ENCODE measurements around the gene RPL35A.

RPL35A gene

DNA sequence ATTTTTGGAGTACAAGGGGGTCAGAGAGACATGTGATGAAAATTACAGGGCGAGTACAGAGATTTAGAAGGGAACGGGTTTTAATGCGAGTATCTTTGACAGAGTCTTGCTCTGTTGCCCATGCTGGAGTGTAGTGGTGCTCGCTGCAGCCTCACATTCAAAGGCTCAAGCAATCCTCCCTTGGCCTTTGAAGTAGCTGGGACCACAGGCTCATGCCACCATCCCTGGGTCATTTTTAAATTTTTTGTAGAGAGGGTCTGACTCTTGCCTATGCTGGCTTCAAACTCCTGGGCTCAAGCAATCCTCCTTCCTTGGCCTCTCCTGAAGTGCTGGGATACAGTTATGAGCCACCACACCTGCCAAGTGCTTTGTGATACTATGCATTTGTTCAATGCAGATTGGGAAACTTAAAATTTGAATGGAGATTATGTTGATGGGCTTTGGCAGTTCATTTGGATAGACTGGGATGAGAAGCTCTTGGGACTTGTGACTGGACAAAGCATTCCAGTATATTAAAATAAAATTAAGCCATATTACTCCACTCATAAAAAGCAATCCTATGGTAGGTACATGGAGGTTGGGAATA, 6.0 kb downstream of the RPL35A start:
- TF ChIP-seq EP300 (IDR thresholded peaks at IDR 0.05; ENCODE audit: borderline replicate concordance) (no peak), CREB1 (IDR thresholded peaks at IDR 0.05; ENCODE audit: low read depth) (no peak), TCF12 (IDR thresholded peaks at IDR 0.05; ENCODE audit: low read depth) (no peak), RAD21 (IDR thresholded peaks at IDR 0.05; ENCODE audit: low read depth) (no peak), YY1 (IDR thresholded peaks at IDR 0.05; ENCODE audit: low read depth) (no peak), FOXM1 (IDR thresholded peaks at IDR 0.05; ENCODE audit: borderline replicate concordance, low read depth) (no peak), NFIC (IDR thresholded peaks at IDR 0.05) (no peak), MAX (IDR thresholded peaks at IDR 0.05) (no peak), ZBTB7A (IDR thresholded peaks at IDR 0.05; ENCODE audit: low read depth) (no peak), EGR1 (IDR thresholded peaks at IDR 0.05) (no peak), CEBPB (IDR thresholded peaks at IDR 0.05) (no peak), TAF1 (IDR thresholded peaks at IDR 0.05; ENCODE audit: low read depth) (no peak), TEAD4 (IDR thresholded peaks at IDR 0.05) (no peak)
- TF ChIP-seq, protein P1, sequence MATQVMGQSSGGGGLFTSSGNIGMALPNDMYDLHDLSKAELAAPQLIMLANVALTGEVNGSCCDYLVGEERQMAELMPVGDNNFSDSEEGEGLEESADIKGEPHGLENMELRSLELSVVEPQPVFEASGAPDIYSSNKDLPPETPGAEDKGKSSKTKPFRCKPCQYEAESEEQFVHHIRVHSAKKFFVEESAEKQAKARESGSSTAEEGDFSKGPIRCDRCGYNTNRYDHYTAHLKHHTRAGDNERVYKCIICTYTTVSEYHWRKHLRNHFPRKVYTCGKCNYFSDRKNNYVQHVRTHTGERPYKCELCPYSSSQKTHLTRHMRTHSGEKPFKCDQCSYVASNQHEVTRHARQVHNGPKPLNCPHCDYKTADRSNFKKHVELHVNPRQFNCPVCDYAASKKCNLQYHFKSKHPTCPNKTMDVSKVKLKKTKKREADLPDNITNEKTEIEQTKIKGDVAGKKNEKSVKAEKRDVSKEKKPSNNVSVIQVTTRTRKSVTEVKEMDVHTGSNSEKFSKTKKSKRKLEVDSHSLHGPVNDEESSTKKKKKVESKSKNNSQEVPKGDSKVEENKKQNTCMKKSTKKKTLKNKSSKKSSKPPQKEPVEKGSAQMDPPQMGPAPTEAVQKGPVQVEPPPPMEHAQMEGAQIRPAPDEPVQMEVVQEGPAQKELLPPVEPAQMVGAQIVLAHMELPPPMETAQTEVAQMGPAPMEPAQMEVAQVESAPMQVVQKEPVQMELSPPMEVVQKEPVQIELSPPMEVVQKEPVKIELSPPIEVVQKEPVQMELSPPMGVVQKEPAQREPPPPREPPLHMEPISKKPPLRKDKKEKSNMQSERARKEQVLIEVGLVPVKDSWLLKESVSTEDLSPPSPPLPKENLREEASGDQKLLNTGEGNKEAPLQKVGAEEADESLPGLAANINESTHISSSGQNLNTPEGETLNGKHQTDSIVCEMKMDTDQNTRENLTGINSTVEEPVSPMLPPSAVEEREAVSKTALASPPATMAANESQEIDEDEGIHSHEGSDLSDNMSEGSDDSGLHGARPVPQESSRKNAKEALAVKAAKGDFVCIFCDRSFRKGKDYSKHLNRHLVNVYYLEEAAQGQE (IDR thresholded peaks at IDR 0.05; ENCODE audit: low read depth): no peak
- TF ChIP-seq, protein P2, sequence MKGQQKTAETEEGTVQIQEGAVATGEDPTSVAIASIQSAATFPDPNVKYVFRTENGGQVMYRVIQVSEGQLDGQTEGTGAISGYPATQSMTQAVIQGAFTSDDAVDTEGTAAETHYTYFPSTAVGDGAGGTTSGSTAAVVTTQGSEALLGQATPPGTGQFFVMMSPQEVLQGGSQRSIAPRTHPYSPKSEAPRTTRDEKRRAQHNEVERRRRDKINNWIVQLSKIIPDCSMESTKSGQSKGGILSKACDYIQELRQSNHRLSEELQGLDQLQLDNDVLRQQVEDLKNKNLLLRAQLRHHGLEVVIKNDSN (IDR thresholded peaks at IDR 0.05): no peak

- no peak for TF ChIP-seq TAF1 (IDR thresholded peaks at IDR 0.05; ENCODE audit: low read depth)
Observed at GRCh38 chr3:197956626-197956988, 6.6 kb downstream of the RPL35A start.

GRCh38 chr3:197957790-197958133, 7.8 kb downstream of the RPL35A start:
- TF ChIP-seq TCF12 (IDR thresholded peaks at IDR 0.05; ENCODE audit: low read depth): no peak
- TF ChIP-seq, protein P1 (IDR thresholded peaks at IDR 0.05; ENCODE audit: low read depth): no peak
- TF ChIP-seq CREB1 (IDR thresholded peaks at IDR 0.05; ENCODE audit: low read depth): no peak
- TF ChIP-seq, protein P2 (IDR thresholded peaks at IDR 0.05): no peak
- no peak for TF ChIP-seq EP300 (IDR thresholded peaks at IDR 0.05; ENCODE audit: borderline replicate concordance)
- TF ChIP-seq NFIC (IDR thresholded peaks at IDR 0.05): 0 out of 2 replicates have a peak, but pooled peaks have one; percentile 0

DNA sequence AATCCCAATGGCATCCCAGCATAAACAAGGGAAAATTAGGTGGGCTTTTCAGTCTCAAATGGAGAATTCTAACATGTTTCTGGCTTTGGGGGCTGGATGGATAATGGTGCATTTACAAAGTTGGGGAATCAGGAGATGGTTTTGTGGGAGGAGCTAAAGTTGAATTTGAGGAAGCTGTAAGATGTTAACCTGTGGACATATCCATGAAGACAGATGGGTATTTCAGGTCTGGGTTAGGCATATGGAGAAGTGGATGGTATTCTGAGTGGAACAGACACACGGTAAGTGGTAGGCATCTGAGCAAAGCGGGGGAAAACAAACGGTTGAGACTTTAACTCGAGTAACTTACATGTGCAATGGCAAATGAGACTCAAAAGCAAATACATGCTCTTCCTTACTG, 8.4 kb downstream of the RPL35A start:
- TF ChIP-seq, protein P1 (IDR thresholded peaks at IDR 0.05; ENCODE audit: low read depth): no peak
- TF ChIP-seq FOXM1 (IDR thresholded peaks at IDR 0.05; ENCODE audit: borderline replicate concordance, low read depth): no peak
- no peak for TF ChIP-seq RAD21 (IDR thresholded peaks at IDR 0.05; ENCODE audit: low read depth)

DNA sequence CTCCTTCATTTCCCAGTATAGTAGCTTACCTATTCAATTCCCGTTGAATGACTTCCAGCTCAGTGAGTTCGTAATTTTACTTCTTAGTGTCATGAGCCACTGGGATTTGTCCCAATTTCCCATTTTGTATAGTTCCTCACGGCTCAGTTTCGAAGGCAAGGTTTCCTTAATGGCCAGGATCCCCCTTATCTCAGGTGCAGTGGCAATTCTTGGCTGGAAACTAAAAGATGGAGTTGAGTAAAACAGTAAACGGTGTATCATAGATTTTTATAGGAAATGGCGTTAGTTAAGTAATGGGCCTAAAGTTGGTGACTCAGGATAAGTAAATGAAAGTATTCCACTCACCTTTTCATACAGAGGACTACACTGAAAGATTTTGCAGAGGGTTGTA, 9.5 kb downstream of the RPL35A start:
- TF ChIP-seq TEAD4 (IDR thresholded peaks at IDR 0.05) (no peak), TCF12 (IDR thresholded peaks at IDR 0.05; ENCODE audit: low read depth) (no peak), TAF1 (IDR thresholded peaks at IDR 0.05; ENCODE audit: low read depth) (no peak), FOXM1 (IDR thresholded peaks at IDR 0.05; ENCODE audit: borderline replicate concordance, low read depth) (no peak), CREB1 (IDR thresholded peaks at IDR 0.05; ENCODE audit: low read depth) (no peak), MAX (IDR thresholded peaks at IDR 0.05) (no peak), ZBTB7A (IDR thresholded peaks at IDR 0.05; ENCODE audit: low read depth) (no peak), EGR1 (IDR thresholded peaks at IDR 0.05) (no peak), EP300 (IDR thresholded peaks at IDR 0.05; ENCODE audit: borderline replicate concordance) (no peak), NFIC (IDR thresholded peaks at IDR 0.05) (no peak), CEBPB (IDR thresholded peaks at IDR 0.05) (no peak), RAD21 (IDR thresholded peaks at IDR 0.05; ENCODE audit: low read depth) (no peak), YY1 (IDR thresholded peaks at IDR 0.05; ENCODE audit: low read depth) (no peak)
- TF ChIP-seq, protein P1 (IDR thresholded peaks at IDR 0.05; ENCODE audit: low read depth): no peak
- TF ChIP-seq, protein P2 (IDR thresholded peaks at IDR 0.05): no peak

Data from Ishikawa (cell line).